NCI-H2029 treated with DMSO at 0.1 percent for 48 hours (cell line): ENCODE measurements around the gene PAXX.
"Not testable (repeated sequence)": the region's sequence is repeated elsewhere in the genome, so short reads cannot be mapped to it uniquely, and the experiment has no call there.

ENCODE experiments used
- DNase-seq: peaks from one replicate; lab custom pipeline; 2025; lab: John Stamatoyannopoulos, UW

Gene PAXX

DNA sequence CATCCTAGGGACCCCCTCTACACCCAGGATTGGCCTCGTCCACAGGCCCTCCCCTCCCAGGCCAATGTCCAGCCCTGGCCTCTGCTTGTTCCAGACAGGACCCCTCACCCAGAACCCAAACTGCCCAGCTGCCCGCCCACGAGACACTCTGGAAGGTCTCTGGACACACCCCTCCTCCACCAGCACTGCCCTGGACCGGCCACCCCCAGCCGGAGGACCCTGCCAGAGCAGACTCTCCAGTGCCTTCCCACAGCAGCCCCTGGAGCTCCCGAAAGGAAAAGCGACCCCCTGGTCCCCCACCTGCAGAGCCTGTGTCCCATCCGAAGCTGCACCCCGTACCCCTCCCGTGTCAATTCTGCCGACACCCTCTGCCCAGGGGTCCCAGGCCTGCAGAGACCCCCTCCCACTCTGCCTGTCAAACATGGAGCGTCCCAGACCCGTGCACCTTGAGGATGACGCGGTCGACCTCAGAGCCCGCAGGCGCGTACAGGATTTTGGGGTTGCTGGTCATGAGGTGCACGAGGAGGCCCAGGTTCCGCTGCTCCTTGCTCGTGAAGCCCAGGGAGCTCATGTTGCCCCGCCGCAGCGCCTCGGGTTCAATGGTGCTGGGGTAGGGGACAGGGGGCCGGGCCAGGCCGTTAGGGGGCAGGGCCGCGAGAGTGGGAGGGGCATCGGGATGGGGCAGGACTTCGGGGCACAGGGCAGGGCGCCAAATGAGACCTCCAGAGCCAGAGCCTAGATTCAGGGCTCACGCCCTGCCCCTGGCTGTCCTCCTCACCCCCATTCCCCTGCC, 27.9 kb downstream of the PAXX start:
- no peak for DNase-seq

DNA sequence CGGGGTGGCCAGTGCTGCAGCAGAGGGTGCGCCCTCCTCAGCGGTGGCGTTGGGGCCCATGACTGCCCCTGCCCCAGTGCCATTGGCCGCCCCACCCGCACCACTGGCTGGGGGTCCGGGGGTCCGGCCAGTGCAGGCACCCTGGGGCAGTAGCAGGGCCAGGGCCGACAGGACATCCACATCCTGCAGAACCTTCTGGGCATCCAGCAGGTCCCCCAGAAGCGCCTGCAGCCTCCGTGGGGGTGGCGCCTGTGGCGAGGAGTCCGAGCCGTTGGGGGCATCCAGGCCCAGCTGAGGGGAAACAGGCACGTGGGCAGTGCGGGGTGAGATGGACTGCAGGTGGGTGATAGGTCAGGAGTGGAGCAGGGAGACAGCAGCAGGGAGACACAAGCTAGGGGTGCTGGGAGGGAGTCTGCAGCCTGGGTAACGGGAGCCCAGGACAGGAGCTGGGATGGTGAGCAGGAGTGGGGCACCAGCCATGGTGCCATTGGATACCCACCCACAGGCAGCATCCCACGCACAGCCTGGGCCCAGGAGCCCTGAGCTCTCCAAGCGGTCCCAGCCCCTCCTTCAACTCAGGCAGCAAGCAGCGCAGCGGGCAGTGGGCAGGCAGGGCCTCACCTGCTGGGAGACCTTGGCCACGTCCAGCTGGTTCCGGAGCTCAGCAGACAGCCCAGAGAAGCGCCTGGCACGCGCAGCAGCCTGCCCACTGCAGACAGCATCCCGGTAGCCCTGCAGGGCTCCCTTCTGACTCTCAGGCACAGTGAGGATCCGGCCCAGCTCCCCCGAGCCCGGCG, 28.7 kb downstream of the PAXX start:
- DNase-seq: no peak

DNA sequence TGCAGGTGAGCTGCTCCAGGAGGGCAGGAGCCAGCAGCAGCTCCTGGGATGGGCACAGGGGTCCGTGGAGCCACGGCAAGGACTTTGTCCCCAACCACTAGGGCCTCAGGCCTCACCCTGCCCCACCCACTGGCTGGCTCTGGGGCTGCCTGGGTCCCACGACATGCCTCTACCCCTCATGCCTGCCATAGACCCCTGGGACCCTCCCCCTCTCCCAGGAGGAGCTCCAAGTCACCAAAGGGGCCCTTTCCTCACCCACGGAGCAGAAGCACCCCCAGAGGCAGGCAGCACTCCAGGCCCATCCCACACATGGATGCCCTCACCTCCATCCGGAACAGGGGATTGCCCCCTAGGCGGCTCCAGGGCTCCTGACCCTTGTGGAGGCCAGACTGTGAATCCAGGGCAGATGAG, 29.4 kb downstream of the PAXX start:
- DNase-seq: no peak

DNA sequence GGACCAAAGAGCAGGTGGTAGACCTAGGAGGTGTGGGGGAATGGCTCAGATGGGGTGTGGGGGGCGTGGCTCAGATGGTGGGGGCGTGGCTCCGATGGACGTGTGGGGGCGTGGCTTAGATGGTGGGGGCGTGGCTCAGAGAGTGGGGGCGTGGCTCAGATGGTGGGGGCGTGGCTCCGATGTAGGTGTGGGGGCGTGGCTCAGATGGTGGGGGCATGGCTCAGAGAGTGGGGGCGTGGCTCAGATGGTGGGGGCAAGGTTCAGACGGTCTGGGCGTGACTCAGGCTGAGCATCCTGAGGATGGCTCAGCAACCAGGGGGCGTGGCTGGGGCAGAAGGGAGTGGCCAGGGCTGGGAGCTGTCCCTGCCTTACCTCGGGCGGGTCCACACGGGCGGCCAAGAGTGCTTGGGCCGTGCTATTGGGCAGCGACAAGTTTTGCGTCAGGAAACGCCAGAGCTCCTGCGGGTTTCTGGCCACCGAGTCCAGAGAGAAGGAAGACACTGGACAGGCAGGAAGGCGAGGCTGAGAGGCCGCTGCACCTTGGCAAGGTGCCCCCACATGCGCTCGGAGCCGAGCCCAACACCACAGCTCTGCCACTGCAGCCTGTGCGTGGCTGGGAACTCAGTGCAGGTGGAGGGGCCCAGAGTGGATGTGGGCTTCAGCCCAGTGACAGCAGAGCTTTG, 29.9 kb downstream of the PAXX start:
- peak; percentile 76 for DNase-seq

DNA sequence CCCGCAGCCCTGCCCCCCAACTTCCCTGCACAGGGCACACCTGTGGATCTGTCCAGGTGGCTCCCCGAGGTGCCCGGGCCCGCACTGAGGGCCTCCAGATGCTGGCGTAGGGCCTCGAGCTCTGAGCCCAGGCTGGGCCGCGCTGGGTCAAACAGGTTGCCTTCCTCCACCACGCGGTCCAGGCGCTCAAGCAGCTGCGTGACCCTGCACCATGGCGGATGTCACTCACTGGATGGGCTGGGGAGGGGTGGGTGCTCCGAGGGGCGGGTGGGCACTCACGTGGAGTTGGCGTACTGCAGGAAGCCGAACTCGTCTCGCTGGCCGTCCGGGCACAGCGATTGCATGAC, 30.4 kb downstream of the PAXX start:
- DNase-seq: no peak

DNA sequence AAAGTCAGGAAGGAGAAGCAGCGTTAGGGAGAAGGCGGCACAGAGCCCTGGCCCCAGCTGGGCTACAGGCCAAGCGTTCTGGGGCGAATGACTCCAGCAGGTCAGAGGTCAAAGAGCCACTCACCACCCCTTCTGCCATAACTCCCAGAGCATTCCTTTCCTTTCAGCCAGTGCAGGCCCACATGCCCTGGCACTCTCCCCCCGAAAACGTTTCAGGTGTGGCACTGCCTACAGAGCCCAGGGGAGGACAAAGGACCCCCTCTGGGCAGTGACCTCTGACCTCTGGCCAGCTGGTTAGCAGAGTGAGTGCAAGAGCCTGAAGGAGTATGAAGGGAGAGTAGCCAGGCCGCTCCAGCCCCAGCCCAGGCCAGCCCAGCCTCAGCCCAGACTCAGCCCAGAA, 30.9 kb downstream of the PAXX start:
- no peak for DNase-seq

DNA sequence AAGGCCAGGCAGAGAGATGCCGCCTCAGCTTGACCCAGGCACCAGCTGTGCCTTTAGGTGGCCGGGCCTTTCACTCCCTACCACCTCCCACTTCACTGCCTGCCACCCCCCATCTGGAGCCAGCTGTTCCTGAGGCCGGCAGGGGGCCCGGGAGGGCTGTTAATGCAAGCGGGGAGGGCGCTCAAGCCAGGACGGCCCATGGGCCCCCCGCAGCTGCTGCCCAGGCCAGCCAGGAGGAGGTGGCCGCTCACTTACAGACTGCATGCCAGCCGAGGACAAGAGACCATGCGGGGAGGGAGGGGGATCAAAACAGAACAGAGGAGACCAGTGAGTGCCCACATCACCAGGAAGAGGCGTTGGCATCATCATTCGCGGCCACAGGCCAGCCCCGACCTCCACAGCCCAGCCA, 31.4 kb downstream of the PAXX start:
- DNase-seq: no peak

DNA sequence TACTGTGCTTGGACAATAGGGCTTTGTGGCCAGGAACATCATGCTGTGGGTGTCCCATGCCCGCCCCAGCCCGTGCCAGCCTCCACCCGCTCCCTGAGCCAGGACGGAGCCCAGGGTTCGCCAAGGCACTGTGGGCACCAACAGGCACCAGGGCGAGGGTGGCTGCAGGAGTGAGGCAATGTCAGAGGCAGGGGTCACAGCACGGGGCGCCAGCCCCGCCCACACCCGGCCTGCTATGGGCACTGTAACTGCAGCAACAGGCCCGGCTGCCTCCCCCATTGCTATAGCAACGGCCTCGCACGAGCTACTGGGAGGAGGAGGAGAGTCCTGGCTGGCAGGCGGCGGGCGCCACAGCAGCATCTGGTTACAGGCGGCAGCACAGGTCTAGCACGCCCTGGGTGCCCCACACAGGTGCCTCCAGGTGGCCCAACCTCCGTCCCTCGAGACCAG, 33.3 kb downstream of the PAXX start:
- DNase-seq: peak; percentile 33

DNA sequence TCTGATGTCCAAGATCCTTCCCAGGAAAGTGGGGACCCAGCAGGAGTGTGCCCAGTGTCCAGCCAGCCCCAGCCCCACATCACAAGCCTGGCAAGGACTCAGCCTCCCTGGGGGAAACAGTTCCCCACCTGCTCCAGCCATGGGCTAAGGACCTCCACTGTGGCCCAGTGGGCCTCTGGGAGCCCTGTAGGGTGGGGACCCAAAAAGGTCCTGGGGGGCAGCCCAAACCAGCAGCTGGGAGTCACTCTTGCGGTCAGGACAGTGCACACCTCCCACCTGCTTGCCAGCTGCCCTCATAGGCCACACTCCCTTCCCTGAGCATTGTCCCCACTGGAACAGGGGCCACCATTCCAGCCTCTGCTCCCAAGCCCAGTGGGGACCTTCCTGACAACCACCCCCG, 34.2 kb downstream of the PAXX start:
- DNase-seq: no peak

DNA sequence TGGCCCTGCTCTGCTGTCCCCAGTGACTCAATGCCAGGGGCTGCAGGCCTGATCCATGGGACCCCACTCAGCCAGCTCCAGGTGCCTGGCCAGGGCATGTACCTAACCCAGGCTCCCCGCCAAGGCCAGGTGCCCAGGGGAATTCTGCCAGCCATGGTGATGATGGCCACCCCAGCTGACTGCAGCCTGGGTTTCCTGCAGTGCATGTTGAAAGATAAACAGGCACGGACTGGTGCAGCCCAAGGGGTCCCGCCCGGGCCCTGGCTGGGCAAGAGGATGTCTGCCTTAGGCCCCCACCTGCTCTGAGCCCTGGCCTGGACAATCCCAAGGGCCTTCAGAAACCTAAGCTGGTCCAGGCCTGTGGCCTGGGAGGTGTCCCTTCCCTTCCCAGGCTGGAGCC, 34.6 kb downstream of the PAXX start:
- DNase-seq: no peak

DNA sequence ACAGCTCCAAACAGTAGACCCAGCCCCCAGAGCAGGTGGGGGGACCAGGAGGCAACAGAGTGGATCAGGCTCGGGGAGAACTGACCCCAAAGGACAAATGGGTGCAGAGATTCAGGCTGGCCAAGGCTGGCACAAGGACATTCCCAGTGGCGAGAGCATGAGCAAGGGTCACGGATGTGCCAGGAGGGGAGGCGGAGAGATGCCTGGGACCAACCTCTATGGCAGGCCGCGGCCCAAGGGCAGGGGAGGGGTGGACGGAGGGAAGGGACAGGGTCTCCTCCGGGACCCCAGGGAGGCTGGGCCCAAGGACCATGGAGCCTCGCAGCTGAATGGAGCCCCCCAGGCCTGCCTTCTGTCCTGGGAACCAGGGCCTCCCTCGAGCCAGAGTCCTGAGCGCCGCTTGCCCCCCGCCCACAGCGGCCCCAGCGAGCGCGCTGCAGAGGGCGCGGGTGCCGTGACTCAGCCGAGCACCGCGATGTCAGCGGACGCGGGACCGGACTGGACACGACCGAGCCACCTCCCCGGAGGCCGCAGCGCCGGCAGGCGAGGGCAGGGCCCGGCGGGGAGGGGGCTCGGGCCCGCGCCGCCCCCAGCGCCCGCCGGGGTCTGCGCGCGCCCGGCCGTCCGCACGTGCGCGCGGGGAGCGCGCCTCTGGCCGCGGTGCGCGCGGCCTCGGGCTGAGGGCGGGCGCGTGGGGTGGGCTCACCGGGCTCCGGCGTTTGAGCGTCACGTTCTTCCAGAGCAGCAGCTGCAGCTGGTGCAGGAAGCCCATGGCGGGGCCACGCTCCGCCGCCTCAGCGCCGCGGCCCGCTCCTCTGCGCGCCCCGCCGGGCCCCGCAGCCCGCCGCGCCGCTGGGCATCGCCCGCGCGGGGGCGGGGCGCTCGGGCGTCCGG, 35.4 kb downstream of the PAXX start, which contains the start of gene ABCA2:
TSS of gene ABCA2 (minus strand) at position 869 of the 894 bp plus-strand sequence. CDS start at position 772, 97 bp downstream.
- no peak for DNase-seq

DNA sequence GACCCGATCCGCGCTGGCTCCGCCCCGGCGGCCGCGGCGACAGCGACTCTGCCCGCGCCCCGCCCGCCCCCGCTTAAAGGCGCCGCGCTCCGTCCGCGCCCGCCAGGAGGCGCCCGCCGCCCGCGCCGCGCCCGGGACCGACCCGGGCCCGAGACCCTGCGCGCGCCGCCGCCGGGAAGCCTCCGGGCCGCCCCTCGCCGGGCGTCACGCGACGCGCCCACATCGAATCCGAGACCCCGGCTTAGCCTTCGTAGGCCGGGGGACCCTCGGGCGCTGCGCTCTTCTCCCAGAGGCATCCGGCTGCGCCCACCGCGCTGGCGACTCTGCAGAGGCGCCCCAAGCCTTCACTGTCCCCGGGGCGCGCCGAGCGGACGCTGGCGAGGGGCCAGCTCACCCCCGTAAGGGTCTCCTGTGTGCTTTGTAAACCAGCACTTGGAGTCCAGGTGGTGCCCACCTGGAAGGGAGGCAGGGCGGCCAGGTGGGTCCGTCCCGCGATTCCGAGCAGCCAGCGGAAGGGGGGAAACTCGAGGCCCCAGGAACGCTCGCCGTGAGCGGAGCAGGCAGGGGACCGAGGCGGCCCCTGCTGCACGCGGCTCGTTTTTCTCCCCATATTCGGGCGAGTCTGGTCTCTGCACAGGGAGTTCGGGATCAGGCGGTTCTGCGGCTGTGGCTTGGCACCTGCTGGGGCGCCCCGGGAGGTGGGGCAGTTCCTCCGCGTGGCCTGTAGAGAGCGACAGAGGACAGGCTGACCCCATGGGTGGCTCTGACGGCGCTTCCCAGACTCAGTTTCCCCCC, 36.2 kb downstream of the PAXX start:
- DNase-seq: peak; percentile 29

DNA sequence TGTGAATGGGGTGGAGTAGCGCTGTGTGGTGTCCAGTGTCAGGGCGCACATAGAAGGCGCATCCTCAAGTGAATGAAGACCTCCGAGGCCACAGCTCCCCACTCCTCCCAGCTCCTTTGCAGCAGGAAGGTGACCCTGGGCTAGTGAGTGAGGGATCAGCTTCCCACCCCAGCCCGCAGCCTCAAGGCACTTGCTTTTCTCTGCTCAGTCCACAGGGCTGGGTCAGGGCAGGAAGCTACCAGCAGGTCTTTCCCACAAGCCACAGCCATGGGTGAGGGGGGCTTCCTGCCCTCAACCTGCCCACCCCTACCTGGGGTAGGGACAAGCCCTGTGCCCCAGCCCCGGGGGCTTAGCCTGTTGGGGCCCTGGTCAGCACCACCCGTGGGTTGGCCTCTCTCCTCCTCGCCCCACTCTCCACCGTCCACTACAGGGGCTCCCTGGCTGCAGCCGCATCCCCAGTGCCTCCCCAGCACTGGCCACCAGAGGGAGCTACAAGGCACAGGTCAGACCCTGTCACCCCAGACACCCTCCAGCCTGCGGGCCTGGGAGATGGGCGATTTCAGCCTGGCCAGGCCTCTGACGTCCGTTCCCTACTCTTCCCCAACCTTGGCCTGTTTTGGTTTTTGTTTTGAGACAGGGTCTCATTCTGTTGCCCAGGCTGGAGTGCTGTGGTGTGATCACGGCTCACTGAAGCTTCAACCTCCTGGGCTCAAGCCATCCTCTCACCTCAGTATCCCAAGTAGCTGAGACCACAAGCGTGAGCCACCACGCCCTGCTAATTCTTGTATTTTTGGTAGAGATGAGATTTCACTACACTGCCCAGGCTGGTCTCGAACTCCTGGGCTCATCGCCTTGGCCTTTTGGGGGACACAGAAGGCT, 37.1 kb downstream of the PAXX start:
- no peak for DNase-seq

DNA sequence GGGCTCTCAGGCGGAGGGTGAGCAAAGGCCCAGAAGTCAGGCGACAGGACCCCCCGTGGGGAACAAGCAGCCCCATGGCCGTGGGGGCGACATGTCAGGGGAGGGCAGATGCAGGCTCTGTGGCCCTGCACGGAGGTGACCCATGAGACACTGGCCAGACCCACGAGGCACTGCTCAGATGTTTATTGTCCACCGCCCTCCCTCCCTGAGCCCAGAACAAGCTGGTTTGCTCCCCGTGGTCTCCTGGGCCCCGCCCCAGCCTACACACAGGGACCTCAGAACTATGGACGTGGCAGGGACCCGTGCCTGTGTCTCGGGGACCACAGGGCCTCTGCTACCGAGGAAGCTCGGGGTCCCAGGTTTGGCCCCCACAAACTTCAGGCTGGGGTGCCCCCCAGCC, 37.8 kb downstream of the PAXX start:
- no peak for DNase-seq

DNA sequence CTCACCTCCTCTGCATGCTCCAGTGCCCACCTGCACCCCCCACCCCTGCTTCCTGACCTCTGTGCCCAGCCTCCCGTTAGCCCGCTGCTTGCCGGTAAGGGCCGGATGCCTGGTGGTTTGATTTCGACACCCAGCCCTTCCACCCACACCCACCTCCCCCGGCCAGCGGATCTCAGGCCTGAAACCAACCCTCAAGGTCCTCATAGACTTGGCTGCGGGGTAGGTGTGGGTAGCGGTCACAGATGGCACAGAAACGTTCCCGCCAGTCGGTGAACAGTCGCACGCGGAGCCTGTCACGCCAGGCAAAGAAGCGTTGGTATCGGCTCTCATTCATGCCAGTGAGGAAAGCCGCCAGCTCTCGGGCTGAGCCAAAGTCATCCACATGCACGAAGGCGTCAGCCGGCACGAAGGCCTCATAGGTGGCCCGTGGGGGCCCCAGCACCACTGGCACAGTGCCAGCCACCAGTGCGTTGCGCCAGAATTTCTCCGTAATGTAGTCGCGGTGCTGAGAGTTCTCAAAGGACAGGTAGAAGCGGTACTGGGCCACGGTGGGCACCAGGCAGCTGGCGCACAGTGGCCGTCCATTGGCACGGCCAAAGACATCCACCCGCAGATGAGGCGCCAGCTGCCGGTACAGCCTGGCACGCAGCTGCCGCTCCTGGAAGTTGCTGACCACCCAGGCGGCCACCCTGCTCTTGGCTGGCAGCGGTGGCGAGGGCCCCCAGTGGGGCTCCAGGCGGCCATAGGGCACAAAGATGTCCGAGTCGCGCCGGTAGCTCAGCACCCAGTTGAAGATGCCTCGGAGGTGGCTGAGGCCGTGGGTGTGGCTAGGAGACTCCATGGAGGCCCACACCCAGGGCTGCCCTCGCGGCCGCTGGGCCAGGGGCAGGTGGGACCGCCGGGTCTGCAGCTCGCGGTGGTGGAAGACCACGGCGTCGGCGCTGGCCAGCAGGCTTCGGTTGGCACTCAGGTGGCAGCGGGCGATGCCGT, 38.6 kb downstream of the PAXX start:
- no peak for DNase-seq

DNA sequence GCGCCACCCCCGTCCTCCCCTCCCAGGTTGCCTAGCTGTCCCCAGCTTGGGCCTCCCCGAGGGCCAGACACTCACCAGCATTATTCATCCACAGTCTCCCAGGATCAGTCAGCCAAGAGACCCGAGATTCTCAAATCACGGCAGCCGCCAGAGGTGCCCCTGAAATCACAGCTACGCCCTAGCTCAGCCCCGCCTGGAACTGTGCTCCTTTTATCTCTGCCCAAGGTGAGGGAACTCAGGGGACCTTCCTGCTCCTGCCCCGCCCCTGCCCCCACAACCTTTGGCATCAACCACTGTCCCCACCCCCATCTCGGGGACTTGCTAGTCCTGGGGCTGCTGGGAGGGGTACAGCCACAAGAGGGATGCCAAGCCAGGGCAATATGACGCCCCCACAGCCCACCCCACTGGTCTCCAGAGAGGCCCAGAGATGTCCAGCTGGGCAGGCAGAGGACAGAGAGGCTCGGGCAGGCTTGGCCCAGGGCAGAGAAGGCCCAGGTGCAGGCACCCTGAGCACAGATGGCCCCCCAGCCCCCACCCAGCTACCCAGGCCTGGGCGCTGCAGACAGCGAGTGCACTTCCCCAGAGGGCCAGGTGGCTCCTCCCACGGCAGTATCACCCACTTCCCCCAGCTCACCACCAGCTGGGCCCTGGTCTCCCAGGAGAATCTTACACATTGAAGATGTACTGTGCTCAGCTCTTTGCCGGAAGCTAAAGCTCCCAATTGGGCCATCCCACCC, 39.9 kb downstream of the PAXX start, which contains the start of gene FUT7:
TSS of gene FUT7 (minus strand) at position 185 of the 737 bp plus-strand sequence. CDS start at position 88, 97 bp downstream.
- no peak for DNase-seq

DNA sequence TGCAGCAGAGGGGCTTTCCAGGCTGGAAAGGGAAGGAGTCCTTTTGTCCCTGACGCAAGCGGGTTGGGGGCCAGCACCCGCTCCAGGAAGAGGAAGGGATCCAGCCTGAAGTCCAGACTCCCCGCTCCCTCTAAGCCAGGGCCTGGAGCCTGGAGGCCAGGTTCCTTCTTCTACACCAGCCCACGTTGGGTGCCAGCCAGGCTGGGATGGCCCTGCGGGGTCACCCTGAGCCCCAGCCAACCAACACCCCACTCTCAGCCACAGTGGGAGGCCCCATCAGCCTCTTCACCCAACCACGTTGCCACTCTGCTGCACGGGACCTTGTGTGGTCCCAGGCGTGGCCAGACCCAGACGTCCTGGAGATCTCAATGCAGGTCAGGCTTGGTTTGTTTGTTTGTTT, 40.6 kb downstream of the PAXX start:
- no peak for DNase-seq

DNA sequence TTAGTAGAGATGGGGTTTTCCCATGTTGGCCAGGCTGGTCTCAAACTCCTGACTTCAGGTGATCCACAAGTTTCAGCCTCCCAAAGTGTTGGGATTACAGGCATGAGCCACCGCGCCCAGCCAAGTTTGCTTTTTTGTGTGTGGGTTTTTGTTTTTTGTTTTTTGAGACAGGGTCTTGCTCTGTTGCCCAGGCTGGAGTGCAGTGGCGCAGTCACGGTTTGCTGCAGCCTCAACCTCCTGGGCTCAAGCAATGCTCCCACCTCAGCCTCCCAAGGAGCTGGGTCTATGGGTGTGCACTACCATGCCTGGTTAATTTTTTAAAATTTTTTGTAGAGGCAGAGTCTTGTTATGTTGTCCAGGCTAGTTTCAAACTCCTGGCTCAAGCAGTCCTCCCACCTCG, 41.3 kb downstream of the PAXX start:
- not testable (repeated sequence) for DNase-seq
